ENCODE results near the gene MATCAP1.

Gene MATCAP1

GRCh38 chr16:67208154-67208896 lies 24.6 kb upstream of the MATCAP1 start:
- no peak for DNase-seq (ENCODE audit: low spot score)

- DNase-seq (ENCODE audit: low spot score) = peak; percentile 81
These were observed 23.7 kb upstream of the MATCAP1 start for GRCh38 chr16:67207249-67208091.

- no peak for DNase-seq (ENCODE audit: low spot score)
These were observed 23.1 kb upstream of the MATCAP1 start for GRCh38 chr16:67206838-67207248.

GRCh38 chr16:67206129-67206837 lies 22.5 kb upstream of the MATCAP1 start:
- no peak for DNase-seq (ENCODE audit: low spot score)

GRCh38 chr16:67204076-67204475 lies 20.3 kb upstream of the MATCAP1 start:
- no peak for DNase-seq (ENCODE audit: low spot score)

- no peak for DNase-seq (ENCODE audit: low spot score)
These were observed 19.3 kb upstream of the MATCAP1 start for GRCh38 chr16:67202956-67203493.

GRCh38 chr16:67202426-67202825 lies 18.7 kb upstream of the MATCAP1 start:
- DNase-seq (ENCODE audit: low spot score) = no peak

- DNase-seq (ENCODE audit: low spot score) = no peak
These were observed 17.9 kb upstream of the MATCAP1 start for GRCh38 chr16:67201411-67202345.

GRCh38 chr16:67200491-67200890 lies 16.7 kb upstream of the MATCAP1 start:
- no peak for DNase-seq (ENCODE audit: low spot score)

GRCh38 chr16:67199808-67200198 lies 16.0 kb upstream of the MATCAP1 start:
- no peak for DNase-seq (ENCODE audit: low spot score)

GRCh38 chr16:67199011-67199807 lies 15.4 kb upstream of the MATCAP1 start, which contains the start of gene ELMO3:
Gene ELMO3, plus strand, starts transcription at chr16:67199131. Its CDS starts 196 bp downstream, at chr16:67199327.
- DNase-seq (ENCODE audit: low spot score) = no peak

GRCh38 chr16:67198238-67198734 lies 14.5 kb upstream of the MATCAP1 start:
- peak; percentile 86 for DNase-seq (ENCODE audit: low spot score)

- DNase-seq (ENCODE audit: low spot score) = no peak
These were observed 13.9 kb upstream of the MATCAP1 start for GRCh38 chr16:67197704-67198103.

GRCh38 chr16:67196881-67197280 lies 13.1 kb upstream of the MATCAP1 start:
- DNase-seq (ENCODE audit: low spot score) = no peak

- no peak for DNase-seq (ENCODE audit: low spot score)
These were observed 11.9 kb upstream of the MATCAP1 start for GRCh38 chr16:67195676-67196075.

GRCh38 chr16:67194260-67194659 lies 10.5 kb upstream of the MATCAP1 start:
- no peak for DNase-seq (ENCODE audit: low spot score)

- no peak for DNase-seq (ENCODE audit: low spot score)
These were observed 9.8 kb upstream of the MATCAP1 start for GRCh38 chr16:67193536-67193935.

- no peak for DNase-seq (ENCODE audit: low spot score)
These were observed 9.1 kb upstream of the MATCAP1 start for GRCh38 chr16:67192781-67193361.

GRCh38 chr16:67191995-67192681 lies 8.4 kb upstream of the MATCAP1 start, which contains the start of gene E2F4:
Gene E2F4, plus strand, starts transcription at chr16:67192155. Its CDS starts 73 bp downstream, at chr16:67192228.
- peak; percentile 96 for DNase-seq (ENCODE audit: low spot score)

Data from AG08396 (cell line).